DND-41 (cell line): ENCODE data around the gene ANKDD1A.

Experiments
- EZH2 ChIP-seq: IDR thresholded peaks from 3 replicates; pipeline ENCODE4 v1.6.1; 2012; ENCODE audit warnings: borderline replicate concordance, low read depth, mild to moderate bottlenecking, moderate library complexity, low read length, inconsistent platforms; ENCODE audit not compliant: severe bottlenecking
- TF ChIP-seq, protein P1 (sequence below): IDR thresholded peaks from 2 replicates; pipeline ENCODE4 v1.5.1; 2012; ENCODE audit warnings: borderline replicate concordance, low read length, moderate library complexity, mild to moderate bottlenecking; ENCODE audit not compliant: poor library complexity, severe bottlenecking; ENCODE audit errors: extremely low read depth

DNA sequence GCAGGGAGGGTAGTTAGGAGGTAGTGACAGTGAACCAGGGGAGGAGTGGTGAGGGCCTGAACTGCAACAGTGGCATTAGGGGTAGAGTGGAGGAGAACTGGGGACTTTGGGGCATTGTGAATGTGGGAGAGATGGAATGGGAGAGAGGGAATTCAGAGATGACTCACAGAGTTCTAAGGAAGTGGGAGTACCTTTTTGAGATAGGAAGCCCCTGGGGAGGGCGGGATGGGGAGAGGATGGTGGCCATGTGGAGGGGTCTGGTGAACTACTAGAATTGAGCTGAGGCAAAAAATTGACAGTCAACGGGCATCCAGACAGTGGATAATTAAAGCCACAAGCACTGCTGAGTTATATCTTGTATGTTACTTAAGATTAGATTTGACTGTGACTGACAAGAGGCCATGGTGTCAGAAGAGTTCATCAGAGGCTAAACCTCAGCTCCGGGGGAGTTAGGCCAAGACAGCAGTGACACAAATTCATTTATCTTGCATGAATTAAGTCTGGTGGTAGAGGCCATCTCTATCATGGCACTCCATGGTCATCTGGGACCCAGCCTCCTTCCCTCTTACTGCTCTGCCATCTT lies 36.0 kb upstream of the ANKDD1A start:
- TF ChIP-seq, protein P1, sequence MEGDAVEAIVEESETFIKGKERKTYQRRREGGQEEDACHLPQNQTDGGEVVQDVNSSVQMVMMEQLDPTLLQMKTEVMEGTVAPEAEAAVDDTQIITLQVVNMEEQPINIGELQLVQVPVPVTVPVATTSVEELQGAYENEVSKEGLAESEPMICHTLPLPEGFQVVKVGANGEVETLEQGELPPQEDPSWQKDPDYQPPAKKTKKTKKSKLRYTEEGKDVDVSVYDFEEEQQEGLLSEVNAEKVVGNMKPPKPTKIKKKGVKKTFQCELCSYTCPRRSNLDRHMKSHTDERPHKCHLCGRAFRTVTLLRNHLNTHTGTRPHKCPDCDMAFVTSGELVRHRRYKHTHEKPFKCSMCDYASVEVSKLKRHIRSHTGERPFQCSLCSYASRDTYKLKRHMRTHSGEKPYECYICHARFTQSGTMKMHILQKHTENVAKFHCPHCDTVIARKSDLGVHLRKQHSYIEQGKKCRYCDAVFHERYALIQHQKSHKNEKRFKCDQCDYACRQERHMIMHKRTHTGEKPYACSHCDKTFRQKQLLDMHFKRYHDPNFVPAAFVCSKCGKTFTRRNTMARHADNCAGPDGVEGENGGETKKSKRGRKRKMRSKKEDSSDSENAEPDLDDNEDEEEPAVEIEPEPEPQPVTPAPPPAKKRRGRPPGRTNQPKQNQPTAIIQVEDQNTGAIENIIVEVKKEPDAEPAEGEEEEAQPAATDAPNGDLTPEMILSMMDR, result no peak
- TF ChIP-seq EZH2, result no peak
